Left renal cortex interstitium (tissue), 4 donors: ENCODE results near the gene C8A. TPM values are rescaled to one million over a fixed set of nuclear protein-coding genes. Genes with fewer than 3 reads are reported as not detected.

ENCODE experiments used
- DNase-seq, 4 donors: peaks; one replicate each; pipeline ENCODE4 v3.0.0-alpha.2; 2013; ENCODE audit warnings: low read depth in 4 of 4, low spot score in 2 of 4, missing footprints in 1 of 4
- polyA plus RNA-seq, 4 donors: library from polyadenylated mRNA; unstranded; fragments of 120-200 nt; gene quantifications; one replicate each; pipeline ENCODE4 v1.2.1, GENCODE V29; 2013; ENCODE audit not compliant: insufficient read length in 4 of 4

C8A gene
- polyA plus RNA-seq, 4 donors = 0.06 to 0.59 TPM; not detected in 2

DNA sequence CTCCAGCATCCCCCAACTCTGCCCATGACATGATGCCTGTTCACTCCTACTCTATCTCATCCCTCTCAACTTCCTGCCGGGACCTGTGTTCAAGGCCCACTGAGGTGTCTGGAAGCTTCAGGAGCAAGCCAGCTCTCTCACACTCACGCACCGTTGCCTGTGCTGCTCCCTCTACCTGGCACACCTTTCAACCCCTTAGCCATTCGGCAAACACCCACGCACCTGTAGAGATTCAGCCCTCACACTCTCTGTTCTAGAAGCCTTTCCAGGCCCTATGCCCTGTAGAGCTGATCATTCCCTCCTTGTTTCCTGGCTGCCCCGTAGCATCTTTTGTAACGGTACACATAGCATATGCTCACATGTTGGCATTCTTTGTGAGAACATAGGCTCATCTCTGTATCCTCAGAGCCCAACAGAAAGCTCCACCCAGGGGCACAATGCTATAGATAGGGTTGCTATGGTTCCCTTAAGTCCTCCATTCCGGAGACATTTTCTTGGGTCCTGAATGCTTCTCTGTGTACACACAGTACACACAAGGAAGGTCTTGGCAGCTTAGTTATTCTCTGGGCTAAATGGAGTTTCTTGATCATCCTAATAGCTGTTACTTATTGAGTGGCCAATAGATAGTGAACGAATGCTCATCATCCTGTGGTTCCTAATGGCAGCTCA is 109.9 kb downstream of the C8A start:
- DNase-seq = no peak

DNA sequence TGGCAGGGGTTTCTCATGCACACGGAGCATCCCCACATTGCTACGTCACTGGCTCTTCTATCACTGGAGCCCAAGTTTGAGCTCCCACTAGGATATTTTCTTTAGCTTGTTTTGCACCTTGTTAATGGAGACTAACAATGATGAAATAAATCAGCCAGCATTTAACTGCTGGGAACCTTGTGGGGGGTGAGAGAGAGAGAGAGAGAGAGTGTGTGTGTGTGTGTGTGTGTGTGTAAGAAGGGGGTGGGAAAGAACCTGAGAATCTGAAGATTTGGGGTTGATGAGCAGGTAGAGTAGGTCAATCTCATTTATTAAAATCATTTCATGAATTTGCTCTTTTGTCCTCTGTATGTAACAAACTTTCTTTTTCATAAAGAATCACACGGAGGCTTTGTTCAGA is 110.6 kb downstream of the C8A start:
- no peak for DNase-seq

DNA sequence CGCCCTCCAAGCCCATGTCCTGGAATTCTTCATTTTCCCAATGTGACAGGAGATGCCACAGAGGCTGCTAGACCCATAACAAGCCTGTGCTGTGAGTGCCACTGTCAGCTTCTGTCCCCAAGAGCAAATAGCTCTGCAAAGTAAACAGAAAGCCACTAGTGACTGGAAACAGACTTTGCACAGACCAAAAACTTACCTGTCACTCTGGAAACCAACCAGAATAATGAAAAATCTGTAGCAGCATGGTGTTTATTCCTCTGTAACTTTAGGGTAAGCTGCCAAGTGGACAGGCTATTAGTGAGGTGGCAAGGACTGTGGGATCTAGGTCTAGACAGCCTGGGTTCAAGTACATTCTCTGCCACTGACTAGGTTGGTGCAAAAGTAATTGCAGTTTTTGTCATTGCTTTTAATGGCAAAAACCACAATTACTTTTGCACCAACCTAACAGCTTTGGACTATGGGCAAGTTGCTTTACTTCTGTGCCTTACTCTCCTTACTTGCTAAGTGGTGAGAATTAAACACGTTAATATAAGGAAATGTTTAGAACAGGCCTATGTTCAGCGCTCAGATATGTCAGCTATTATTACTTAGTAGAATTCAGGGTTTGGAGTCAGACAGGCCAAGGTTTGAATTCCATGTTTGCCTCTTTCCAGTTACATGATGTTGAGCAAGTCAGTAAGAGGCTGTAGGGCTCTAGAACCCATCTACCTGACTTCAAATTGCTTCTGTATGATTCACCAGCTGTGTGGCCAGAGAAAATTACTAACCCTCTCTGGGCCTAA is 111.5 kb downstream of the C8A start, which contains the start of gene C8B:
Gene C8B, minus strand, starts transcription at position 100 of the 782 bp plus-strand sequence. Its CDS starts 67 bp downstream, at position 33.
- DNase-seq = no peak

DNA sequence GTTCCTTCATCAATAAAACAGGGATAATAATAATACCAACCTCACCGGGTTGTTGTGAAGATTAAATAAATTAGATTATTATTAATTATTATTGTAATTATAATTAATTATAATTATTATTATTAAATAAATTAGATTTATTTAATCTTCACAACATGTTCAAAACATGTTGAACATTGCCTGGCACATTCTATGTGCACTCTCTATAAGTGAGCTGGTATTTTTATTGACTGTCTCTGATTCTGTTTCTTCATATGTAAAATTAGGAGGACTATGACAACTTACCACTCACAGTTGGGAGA is 112.1 kb downstream of the C8A start:
- no peak for DNase-seq

DNA sequence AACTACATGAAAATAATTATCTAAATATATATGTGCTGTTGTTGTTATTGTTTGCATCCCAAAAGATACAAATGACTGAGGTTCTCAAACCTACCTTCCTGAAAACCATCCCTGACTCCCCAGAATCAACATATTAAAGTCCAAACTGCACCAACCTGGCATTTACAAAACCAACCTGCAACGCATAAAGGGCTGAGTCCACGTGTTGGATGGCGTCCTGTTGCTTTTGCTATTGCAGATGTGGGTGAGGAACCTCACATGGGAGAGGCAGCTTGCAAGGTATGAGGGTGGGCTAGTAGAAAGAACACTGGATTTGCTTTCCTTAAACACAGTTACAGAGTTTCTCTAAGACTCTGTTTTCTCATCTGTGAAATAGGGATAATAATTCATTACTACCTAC is 112.8 kb downstream of the C8A start:
- DNase-seq = no peak

Other genes with a start within 250 kb of the C8A start
- 10 to 100 TPM; 12.7 to 24.0 (median 15.5) TPM for gene PRKAA2, start 209.5 kb upstream of the C8A start, polyA plus RNA-seq
- gene FYB2, start 35.4 kb upstream of the C8A start, polyA plus RNA-seq = 1 to 10 TPM in 3 of 4 donors, under 1 TPM in 1; 0.70 to 1.4 (median 1.2) TPM
- 1 to 10 TPM in 1 of 4 donors, under 1 TPM in 1, not detected in 2; 0.22 to 1.4 TPM for gene C8B, start 111.2 kb downstream of the C8A start, polyA plus RNA-seq